GM21381 (cell line): ENCODE data around the gene BNIPL.
A peak's percentile ranks its signal among the peaks of the same experiment; 100 is the strongest.

Experiments
- ATAC-seq: cut with Tn5 transposase; IDR thresholded peaks from one replicate; pipeline ENCODE4 v1.9.1; 2021; ENCODE audit warnings: mild to moderate bottlenecking, moderate library complexity; ENCODE audit not compliant: unreplicated experiment

Gene BNIPL

GRCh38 chr1:151055581-151055980 is 19.2 kb downstream of the BNIPL start:
- ATAC-seq = no peak

GRCh38 chr1:151056149-151056548 is 19.8 kb downstream of the BNIPL start:
- no peak for ATAC-seq

- no peak for ATAC-seq
Measured at GRCh38 chr1:151058692-151059091, 22.3 kb downstream of the BNIPL start.

GRCh38 chr1:151059109-151060006 is 23.0 kb downstream of the BNIPL start, which contains the start of gene CDC42SE1:
Gene CDC42SE1, minus strand, starts transcription at chr1:151059622. Its CDS starts 3,892 bp downstream, at chr1:151055730.
- ATAC-seq = peak; percentile 74

GRCh38 chr1:151060007-151060656 is 23.7 kb downstream of the BNIPL start, which contains the start of gene MLLT11:
Gene MLLT11, plus strand, starts transcription at chr1:151060397. Its CDS starts 6,828 bp downstream, at chr1:151067225.
- ATAC-seq = no peak

- ATAC-seq = no peak
Measured at GRCh38 chr1:151060657-151061421, 24.5 kb downstream of the BNIPL start.

- ATAC-seq = no peak
Measured at GRCh38 chr1:151061704-151062103, 25.3 kb downstream of the BNIPL start.

- no peak for ATAC-seq
Measured at GRCh38 chr1:151062741-151063371, 26.5 kb downstream of the BNIPL start.

GRCh38 chr1:151065089-151065645 is 28.8 kb downstream of the BNIPL start:
- ATAC-seq = no peak

GRCh38 chr1:151067185-151067584 is 30.8 kb downstream of the BNIPL start:
- ATAC-seq = no peak

GRCh38 chr1:151069103-151069486 is 32.7 kb downstream of the BNIPL start:
- ATAC-seq = no peak

GRCh38 chr1:151070474-151071276 is 34.3 kb downstream of the BNIPL start, which contains the start of gene GABPB2:
Gene GABPB2, plus strand, starts transcription at chr1:151070761. Its CDS starts 17,429 bp downstream, at chr1:151088190.
- peak; percentile 86 for ATAC-seq

- no peak for ATAC-seq
Measured at GRCh38 chr1:151072224-151072623, 35.8 kb downstream of the BNIPL start.

GRCh38 chr1:151085953-151086559 is 49.7 kb downstream of the BNIPL start:
- no peak for ATAC-seq
